Fibroblast of villous mesenchyme (primary cell): Measurements from ENCODE around the gene CD164L2. TPM values are rescaled to one million over a fixed set of nuclear protein-coding genes. Genes with fewer than 3 reads are reported as not detected.

Source experiments
- DNase-seq: peaks from one replicate; pipeline ENCODE4 v3.0.0-alpha.2; 2010; ENCODE audit warnings: low read depth
- H3K4me3 ChIP-seq: 2 replicates; pipeline ENCODE4 v1.5.1; 2011; ENCODE audit warnings: low read depth, mild to moderate bottlenecking, low read length
- total RNA-seq: library from RNA; depleted of rRNA; stranded (reverse); fragments of >200 nt; gene quantifications from 2 replicates; pipeline ENCODE4 v1.2.3, GENCODE V29; 2012
- TF ChIP-seq, protein P1 (sequence below): IDR thresholded peaks from 2 replicates; pipeline ENCODE4 v1.5.1; 2012; ENCODE audit warnings: low read depth, mild to moderate bottlenecking, low read length; ENCODE audit not compliant: insufficient read depth

The CD164L2 gene
- total RNA-seq, 1 donor, result not detected

DNA sequence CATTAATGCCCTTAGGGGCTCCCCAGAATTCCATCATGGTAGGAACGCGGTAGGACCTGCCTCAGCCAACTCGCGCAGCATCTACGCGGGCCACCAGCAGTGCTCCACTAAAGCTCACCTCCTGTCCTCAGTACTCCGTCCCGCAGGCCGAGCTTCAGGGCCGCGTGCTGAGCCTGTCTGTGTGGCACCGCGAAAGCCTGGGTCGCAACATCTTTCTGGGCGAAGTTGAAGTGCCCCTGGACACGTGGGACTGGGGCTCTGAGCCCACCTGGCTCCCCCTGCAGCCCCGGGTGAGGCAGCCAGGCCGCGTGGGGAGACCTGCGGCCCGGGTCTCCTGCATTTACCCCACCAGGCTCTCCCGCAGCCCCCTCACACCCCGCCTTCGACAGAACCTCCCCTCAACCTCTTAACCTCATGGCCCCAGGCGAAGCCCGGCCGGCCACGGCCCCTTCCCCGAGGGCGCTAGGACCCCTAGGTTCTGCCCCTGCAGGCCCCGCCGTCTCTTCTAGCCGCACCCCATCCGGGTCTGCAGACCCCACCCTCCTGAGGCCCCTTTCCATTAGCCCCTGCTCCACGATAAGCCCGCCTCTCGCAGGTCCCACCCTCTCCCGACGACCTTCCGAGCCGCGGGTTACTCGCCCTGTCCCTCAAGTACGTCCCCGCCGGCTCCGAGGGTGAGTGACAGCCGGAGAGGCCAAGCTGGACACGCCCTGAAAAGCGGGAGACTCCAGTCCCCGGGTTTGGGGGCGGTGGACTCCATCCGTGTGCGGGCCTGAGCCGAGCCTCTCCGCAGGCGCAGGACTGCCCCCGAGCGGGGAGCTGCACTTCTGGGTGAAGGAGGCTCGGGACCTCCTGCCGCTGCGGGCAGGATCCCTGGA, 32.2 kb downstream of the CD164L2 start:
- H3K4me3 ChIP-seq, result peak overlapping the region; percentile 6
- DNase-seq, result peak; percentile 38
- TF ChIP-seq, protein P1, sequence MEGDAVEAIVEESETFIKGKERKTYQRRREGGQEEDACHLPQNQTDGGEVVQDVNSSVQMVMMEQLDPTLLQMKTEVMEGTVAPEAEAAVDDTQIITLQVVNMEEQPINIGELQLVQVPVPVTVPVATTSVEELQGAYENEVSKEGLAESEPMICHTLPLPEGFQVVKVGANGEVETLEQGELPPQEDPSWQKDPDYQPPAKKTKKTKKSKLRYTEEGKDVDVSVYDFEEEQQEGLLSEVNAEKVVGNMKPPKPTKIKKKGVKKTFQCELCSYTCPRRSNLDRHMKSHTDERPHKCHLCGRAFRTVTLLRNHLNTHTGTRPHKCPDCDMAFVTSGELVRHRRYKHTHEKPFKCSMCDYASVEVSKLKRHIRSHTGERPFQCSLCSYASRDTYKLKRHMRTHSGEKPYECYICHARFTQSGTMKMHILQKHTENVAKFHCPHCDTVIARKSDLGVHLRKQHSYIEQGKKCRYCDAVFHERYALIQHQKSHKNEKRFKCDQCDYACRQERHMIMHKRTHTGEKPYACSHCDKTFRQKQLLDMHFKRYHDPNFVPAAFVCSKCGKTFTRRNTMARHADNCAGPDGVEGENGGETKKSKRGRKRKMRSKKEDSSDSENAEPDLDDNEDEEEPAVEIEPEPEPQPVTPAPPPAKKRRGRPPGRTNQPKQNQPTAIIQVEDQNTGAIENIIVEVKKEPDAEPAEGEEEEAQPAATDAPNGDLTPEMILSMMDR, result peak; percentile 23

DNA sequence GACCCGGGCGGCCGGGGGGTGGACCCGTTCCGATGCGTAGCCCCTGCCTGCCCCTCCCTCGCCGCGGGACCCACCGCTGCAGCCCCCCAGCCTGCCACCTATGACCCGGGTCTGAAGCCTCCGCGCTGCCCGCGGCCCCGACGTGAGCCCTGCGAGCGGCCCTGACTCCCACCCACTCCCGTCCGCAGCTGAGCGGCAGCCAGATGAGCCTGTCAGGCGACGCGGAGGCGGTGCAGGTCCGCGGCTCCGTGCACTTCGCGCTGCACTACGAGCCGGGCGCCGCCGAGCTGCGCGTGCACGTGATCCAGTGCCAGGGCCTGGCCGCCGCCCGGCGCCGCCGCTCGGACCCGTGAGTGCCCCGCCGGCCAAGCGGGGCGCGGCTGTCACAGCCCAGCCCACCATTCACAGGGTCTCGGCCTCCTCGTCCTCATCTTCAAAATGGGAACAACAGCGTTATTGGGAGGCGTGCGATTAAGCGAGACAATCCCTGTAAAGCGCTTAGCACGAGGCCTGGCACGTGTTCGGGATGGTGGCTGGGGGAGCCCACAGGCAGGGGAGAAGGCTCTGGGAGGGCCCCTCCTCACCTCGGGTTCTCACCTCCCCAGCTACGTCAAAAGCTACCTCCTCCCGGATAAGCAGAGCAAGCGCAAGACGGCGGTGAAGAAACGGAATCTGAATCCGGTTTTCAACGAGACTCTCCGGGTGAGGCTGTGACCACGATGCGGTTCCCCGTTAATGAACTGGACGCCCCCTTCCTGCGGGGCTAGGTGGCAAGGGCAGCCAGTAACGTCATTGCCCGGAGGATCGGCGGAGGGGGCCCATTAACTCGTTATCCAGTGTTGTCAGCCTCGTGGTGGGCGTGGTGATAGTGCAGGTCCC, 33.1 kb downstream of the CD164L2 start:
- TF ChIP-seq, protein P1, result no peak
- DNase-seq, result peak; percentile 68
- H3K4me3 ChIP-seq, result peak overlapping the region; percentile 59

DNA sequence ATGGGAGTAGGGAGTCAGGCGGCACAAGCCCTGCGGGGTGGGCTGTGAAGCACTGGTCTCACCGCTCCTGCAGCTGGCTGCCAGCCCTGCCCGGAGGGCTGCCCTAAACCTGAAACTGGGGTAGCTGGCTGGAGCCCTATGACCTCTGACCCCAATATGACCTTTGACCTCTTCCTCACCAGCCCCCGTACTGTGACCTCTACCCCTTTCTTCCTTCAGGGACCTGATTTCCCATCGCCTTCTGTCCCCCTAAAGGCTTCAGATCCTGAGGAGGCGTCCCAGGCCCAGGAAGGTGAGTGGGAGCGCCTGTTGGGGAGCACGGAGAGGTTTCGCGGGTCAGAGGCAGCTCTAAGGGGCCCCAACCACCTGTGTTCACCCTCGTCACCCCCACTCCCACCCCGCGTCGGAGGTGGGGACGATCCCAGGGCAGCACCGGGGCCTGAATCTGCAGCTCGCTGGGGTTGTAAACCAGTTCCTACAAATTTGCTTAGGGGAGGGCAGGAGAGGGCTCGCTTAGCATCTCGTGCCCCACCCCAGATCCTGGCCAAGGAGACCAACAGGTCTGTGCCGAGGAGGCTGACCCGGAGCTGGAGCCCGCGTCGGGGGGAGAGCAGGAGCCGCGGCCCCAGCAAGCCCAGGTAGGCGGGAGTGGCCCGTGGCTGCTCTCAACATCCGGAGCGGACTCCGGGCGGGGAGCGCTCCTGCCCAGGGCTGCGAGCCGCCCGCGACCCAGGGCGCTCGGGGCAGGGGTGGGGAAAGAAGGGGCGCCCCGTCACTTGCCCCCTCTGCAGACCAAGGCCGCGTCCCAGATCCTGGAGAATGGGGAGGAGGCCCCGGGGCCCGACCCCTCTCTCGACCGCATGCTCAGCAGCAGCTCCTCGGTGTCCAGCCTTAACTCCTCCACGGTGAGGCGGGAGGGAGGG, 34.0 kb downstream of the CD164L2 start:
- TF ChIP-seq, protein P1, result no peak
- H3K4me3 ChIP-seq, result peak overlapping the region; percentile 59
- peak; percentile 17 for DNase-seq

DNA sequence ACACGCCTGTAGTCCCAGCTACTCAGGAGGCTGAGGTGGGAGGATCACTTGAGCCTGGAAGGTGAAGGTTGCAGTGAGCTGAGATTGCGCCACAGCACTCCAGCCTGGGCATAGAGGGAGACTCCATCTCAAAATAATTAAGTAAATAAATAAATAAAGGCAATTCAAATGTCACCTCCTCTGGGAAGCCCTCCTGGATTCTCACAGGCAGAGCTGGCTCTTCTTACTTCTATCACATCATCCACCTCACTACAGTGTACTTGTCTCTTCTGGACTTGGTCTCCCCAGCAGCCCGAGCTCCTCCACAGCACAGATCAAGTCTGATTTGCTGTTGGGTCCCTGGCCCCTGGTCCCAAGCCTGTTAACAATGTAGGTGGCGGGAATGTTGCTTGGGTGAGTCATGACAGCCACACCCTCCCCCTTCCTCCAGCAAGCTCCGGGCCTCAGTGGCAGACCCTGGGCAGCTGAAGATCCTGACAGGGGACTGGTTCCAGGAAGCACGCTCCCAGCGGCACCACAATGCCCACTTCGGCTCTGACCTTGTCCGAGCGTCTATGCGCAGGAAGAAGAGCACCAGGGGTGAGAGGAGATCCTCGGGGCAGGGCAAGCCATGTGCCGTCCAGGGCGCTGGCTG, 36.0 kb downstream of the CD164L2 start:
- DNase-seq, result no peak

DNA sequence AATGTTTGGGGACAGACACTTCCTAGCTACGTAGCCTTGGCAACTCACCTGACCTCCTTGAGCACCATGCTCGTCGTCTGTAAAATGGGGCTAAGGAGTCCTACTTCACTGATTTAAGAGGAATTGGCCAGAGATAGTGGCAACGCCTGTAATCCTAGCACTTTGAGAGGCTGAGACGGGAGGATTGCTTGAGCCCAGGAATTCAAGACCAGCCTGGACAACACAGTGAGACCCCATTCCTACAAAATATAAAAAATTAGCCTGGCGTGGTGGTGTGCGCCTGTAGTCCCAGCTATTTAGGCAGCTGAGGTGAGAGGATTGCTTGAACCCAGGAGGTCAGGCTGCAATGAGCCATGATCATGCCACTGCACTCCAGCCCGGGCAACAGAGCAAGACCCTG, 36.8 kb downstream of the CD164L2 start:
- TF ChIP-seq, protein P1, result no peak
- no peak overlapping the region for H3K4me3 ChIP-seq
- DNase-seq, result no peak

More for the DNA sequence above, 36.0 kb downstream of the CD164L2 start:
- TF ChIP-seq, protein P1, result no peak
- H3K4me3 ChIP-seq, result no peak overlapping the region
